Brain microvascular endothelial cell (primary cell): ENCODE measurements around the gene LAGE3.

Experiments used
- DNase-seq: peaks from one replicate; pipeline ENCODE4 v3.0.0-alpha.2; 2020
- H3K27ac ChIP-seq: fragments of 250-450 bp; sonication (Bioruptor Pico); 2 replicates; pipeline ENCODE4 v1.5.1; 2020; ENCODE audit warnings: mild to moderate bottlenecking, moderate library complexity
- H3K27me3 ChIP-seq: fragments of 250-450 bp; sonication (Bioruptor Pico); replicated peaks from 2 replicates; pipeline ENCODE4 v1.5.1; 2020; ENCODE audit warnings: mild to moderate bottlenecking
- H3K36me3 ChIP-seq: fragments of 250-450 bp; sonication (Bioruptor Pico); replicated peaks from 2 replicates; pipeline ENCODE4 v1.5.1; 2020; ENCODE audit warnings: mild to moderate bottlenecking
- H3K4me3 ChIP-seq: 2 replicates; pipeline ENCODE4 v1.5.1; 2011; ENCODE audit warnings: low read depth, mild to moderate bottlenecking, control low read depth, low read length, moderate library complexity
- in situ Hi-C: cut with HindIII; loops from 2 replicates; pipeline ENCODE4 v1.10.0; 2017; ENCODE audit warnings: low sequenced_read_pairs, low pct_ligation_motif_present
- TF ChIP-seq, protein P1 (sequence below): IDR thresholded peaks from 2 replicates; pipeline ENCODE4 v1.5.1; 2011; ENCODE audit warnings: low read depth, mild to moderate bottlenecking, moderate library complexity, low read length, control low read depth, inconsistent platforms; ENCODE audit errors: missing control alignments

The LAGE3 gene

GRCh38 chrX:154444755-154445246, 34.3 kb downstream of the LAGE3 start:
- peak overlapping the region; percentile 62 for H3K4me3 ChIP-seq
- H3K36me3 ChIP-seq: peaks cover 19% of the 10 kb centered on the region
- TF ChIP-seq, protein P1, sequence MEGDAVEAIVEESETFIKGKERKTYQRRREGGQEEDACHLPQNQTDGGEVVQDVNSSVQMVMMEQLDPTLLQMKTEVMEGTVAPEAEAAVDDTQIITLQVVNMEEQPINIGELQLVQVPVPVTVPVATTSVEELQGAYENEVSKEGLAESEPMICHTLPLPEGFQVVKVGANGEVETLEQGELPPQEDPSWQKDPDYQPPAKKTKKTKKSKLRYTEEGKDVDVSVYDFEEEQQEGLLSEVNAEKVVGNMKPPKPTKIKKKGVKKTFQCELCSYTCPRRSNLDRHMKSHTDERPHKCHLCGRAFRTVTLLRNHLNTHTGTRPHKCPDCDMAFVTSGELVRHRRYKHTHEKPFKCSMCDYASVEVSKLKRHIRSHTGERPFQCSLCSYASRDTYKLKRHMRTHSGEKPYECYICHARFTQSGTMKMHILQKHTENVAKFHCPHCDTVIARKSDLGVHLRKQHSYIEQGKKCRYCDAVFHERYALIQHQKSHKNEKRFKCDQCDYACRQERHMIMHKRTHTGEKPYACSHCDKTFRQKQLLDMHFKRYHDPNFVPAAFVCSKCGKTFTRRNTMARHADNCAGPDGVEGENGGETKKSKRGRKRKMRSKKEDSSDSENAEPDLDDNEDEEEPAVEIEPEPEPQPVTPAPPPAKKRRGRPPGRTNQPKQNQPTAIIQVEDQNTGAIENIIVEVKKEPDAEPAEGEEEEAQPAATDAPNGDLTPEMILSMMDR: no peak
- in situ Hi-C loops: no loop called here
- no peak for DNase-seq
- H3K27ac ChIP-seq: peak overlapping the region; percentile 58
- H3K27me3 ChIP-seq: no peaks in the 10 kb centered on the region

DNA sequence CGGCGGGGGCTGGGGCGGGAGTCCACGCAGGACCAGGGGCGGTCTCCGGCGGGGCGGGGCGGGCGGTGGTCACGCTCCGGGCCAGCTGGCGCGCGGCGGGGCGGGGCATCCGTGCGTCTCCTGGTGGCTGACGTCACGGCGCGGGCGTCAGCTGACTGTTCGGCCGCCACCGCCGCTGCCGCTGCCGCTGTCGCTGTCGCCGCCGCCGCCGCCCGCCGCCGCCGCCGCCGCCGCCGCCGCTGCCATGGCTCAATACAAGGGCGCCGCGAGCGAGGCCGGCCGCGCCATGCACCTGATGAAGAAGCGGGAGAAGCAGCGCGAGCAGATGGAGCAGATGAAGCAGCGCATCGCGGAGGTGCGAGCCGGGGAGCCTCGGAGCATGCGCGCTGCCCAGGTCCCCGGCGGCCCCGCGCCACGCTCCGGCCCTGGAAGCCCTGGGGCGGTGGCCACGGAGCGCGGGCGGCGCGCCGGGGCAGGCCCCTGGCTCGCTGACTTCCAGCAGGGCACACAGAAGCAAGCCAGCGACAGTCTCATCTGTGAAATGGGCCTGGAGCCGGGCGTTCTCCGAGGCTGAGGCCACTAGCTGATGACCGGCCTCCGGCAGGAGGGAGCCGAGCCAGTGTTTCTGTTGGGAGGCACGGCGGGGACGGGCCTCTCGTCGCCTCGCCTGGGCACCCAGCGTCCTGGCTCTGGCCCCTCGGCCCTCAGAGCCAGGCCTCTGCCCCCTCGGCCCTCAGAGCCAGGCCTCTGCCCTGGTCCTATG, 34.9 kb downstream of the LAGE3 start, which contains the start of gene FAM50A:
Gene FAM50A (plus strand): TSS at position 150 of the 763 bp plus-strand sequence. CDS start 95 bp downstream, at position 245.
- Histone ChIP-seq H3K36me3 (peaks cover 18% of the 10 kb centered on the region), H3K27ac (peak within 1 kb of the TSS; percentile 58), H3K4me3 (peak within 1 kb of the TSS; percentile 62), H3K27me3 (no peaks in the 10 kb centered on the region)
- peak; percentile 26 for DNase-seq
- TF ChIP-seq, protein P1: no peak
- in situ Hi-C loops: no loop called here

- in situ Hi-C loops: no loop called here
- H3K36me3 ChIP-seq: peaks cover 16% of the 10 kb centered on the region
- TF ChIP-seq, protein P1: no peak
- H3K4me3 ChIP-seq: peak overlapping the region; percentile 36
- no peak for DNase-seq
- no peaks in the 10 kb centered on the region for H3K27me3 ChIP-seq
- H3K27ac ChIP-seq: peak overlapping the region; percentile 4
These were observed 35.6 kb downstream of the LAGE3 start for GRCh38 chrX:154443479-154443910.

DNA sequence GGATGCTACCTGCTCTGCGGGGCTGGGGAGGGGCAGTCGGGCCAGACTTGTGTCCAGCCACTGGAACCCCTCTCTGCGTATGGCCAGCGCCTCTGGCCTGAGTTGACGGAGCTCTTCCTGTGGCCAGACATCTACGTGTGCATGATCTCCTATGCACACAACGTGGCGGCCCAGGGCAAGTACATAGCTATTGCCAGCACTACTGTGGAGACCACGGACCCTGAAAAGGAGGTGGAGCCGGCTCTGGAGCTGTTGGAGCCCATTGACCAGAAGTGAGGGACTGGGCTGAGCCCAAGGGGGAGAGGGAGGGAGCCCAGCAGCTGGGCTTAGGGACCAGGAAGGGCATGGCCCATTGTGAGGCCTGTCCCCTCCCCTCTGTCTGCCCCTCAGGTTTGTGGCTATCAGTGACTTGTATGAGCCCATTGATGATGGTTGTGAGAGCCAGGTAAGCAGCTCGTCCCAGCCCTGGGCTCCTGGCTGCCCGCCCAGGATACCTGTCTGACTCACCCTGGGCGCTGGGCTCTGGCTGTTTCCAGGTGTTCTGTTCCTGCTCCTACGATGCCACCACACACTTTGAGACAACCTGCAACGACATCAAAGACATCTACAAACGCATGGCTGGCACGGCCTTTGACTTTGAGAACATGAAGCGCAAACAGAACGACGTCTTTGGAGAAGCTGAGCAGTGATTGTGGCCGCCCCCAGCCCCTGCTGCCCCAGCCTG, 36.9 kb downstream of the LAGE3 start:
- TF ChIP-seq, protein P1: no peak
- Histone ChIP-seq H3K36me3 (peaks cover 16% of the 10 kb centered on the region), H3K4me3 (no peak overlapping the region), H3K27me3 (no peaks in the 10 kb centered on the region), H3K27ac (no peak overlapping the region)
- no peak for DNase-seq
- in situ Hi-C loops: no loop called here

DNA sequence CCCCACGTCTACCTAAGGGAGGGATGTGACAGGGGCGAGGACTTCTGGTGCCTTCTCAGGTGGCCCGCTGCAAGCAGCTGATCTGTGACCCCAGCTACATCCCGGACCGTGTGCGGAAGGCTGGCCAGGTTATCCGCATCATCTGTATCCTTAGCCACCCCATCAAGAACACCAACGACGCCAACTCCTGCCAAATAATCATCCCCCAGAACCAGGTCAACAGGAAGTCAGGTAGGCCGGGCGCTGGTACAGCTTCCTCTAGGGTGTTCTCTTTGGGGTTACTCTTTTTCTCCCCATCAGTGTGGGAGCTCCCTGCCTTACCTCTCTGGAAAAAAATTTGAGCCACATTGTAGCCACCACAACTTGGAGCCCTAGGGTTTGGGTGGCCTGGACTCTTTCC, 37.5 kb downstream of the LAGE3 start:
- DNase-seq: no peak
- Histone ChIP-seq H3K4me3 (no peak overlapping the region), H3K36me3 (peaks cover 16% of the 10 kb centered on the region), H3K27me3 (no peaks in the 10 kb centered on the region), H3K27ac (no peak overlapping the region)
- in situ Hi-C loops: no loop called here
- TF ChIP-seq, protein P1: no peak
